HEK293 (cell line): Measurements from ENCODE around the gene SIAE.

Experiments
- CTCF ChIA-PET: fragments of 350-600 bp; formaldehyde crosslinking; extraction: SDS; loops from one replicate; lab custom pipeline; 2021; ENCODE audit warnings: antibody characterized with exemption; lab: Yijun Ruan, JAX
- POLR2A ChIA-PET: fragments of 300-600 bp; formaldehyde crosslinking; extraction: SDS; loops from one replicate; lab custom pipeline; 2020; ENCODE audit warnings: antibody characterized with exemption, inconsistent platforms; lab: Yijun Ruan, JAX
- H3K27ac ChIP-seq: fragments of 200-500 bp; sonication (Bioruptor generic); 2 replicates; pipeline ENCODE4 v1.5.1; 2014; ENCODE audit warnings: low read depth, low read length, control low read depth, inconsistent platforms; ENCODE audit errors: extremely low read depth
- H3K36me3 ChIP-seq, 2 experiments: fragments of 200-500 bp in 1 of 2; sonication (Bioruptor generic) in 1 of 2; 1 replicate in 1 of 2; 2 replicates in 1 of 2; pipeline ENCODE4 v1.5.1; 2014 to 2017; ENCODE audit warnings: inconsistent platforms in 2 of 2, low read length in 2 of 2; ENCODE audit not compliant: control insufficient read depth in 2 of 2, insufficient read depth in 1 of 2
- H3K4me1 ChIP-seq: fragments of 200-500 bp; sonication (Bioruptor generic); 2 replicates; pipeline ENCODE4 v1.5.1; 2014; ENCODE audit warnings: mild to moderate bottlenecking, low read length, inconsistent platforms; ENCODE audit not compliant: control insufficient read depth, insufficient read depth
- H3K4me3 ChIP-seq: 2 replicates; pipeline ENCODE4 v1.5.1; 2011; ENCODE audit warnings: low read depth, mild to moderate bottlenecking, control low read depth, low read length, moderate library complexity
- H3K9me3 ChIP-seq: fragments of 200-500 bp; sonication (Bioruptor generic); 2 replicates; pipeline ENCODE4 v1.5.1; 2014; ENCODE audit warnings: low read depth, low read length, inconsistent platforms; ENCODE audit not compliant: control insufficient read depth, insufficient read depth
- PRDM1 ChIP-seq: fragments of 450-650 bp; formaldehyde crosslinking; IDR thresholded peaks from 2 replicates; pipeline ENCODE4; 2016; ENCODE audit warnings: missing biosample characterization, missing genetic modification characterization
- YY1 ChIP-seq: fragments of 450-650 bp; formaldehyde crosslinking; IDR thresholded peaks from 2 replicates; pipeline ENCODE4 v1.5.1; 2018; ENCODE audit warnings: missing biosample characterization, missing genetic modification characterization
- ZBTB17 ChIP-seq: fragments of 450-650 bp; formaldehyde crosslinking; IDR thresholded peaks from 2 replicates; pipeline ENCODE4 v1.5.1; 2016; ENCODE audit warnings: missing biosample characterization, missing genetic modification characterization
- ZEB2 ChIP-seq: fragments of 450-650 bp; formaldehyde crosslinking; IDR thresholded peaks from 2 replicates; pipeline ENCODE4 v1.5.1; 2016; ENCODE audit warnings: missing biosample characterization, missing genetic modification characterization
- ZNF114 ChIP-seq: fragments of 450-650 bp; formaldehyde crosslinking; IDR thresholded peaks from 2 replicates; pipeline ENCODE4 v1.5.0; 2017; ENCODE audit warnings: missing biosample characterization, missing genetic modification characterization
- ZNF202 ChIP-seq: fragments of 450-650 bp; formaldehyde crosslinking; IDR thresholded peaks from 2 replicates; pipeline ENCODE4 v1.5.1; 2016; ENCODE audit warnings: missing biosample characterization, missing genetic modification characterization, borderline replicate concordance
- ZNF223 ChIP-seq: fragments of 450-650 bp; formaldehyde crosslinking; IDR thresholded peaks from 2 replicates; pipeline ENCODE4 v1.5.1; 2016; ENCODE audit warnings: missing biosample characterization, missing genetic modification characterization
- ZNF350 ChIP-seq: fragments of 450-650 bp; formaldehyde crosslinking; IDR thresholded peaks from 2 replicates; pipeline ENCODE4 v1.5.0; 2017; ENCODE audit warnings: missing biosample characterization, mild to moderate bottlenecking, missing genetic modification characterization
- ZNF560 ChIP-seq: fragments of 450-650 bp; formaldehyde crosslinking; IDR thresholded peaks from 2 replicates; pipeline ENCODE4 v1.5.1; 2017; ENCODE audit warnings: missing biosample characterization, missing genetic modification characterization, borderline replicate concordance
- ZNF626 ChIP-seq: fragments of 450-650 bp; sonication (Bioruptor Pico); formaldehyde crosslinking; IDR thresholded peaks from 2 replicates; pipeline ENCODE4 v1.5.1; 2018; ENCODE audit warnings: missing biosample characterization, missing genetic modification characterization, inconsistent platforms
- ZNF658 ChIP-seq: fragments of 450-650 bp; formaldehyde crosslinking; IDR thresholded peaks from 2 replicates; pipeline ENCODE4; 2016; ENCODE audit warnings: missing biosample characterization, missing genetic modification characterization
- ZNF776 ChIP-seq: fragments of 450-650 bp; formaldehyde crosslinking; IDR thresholded peaks from 2 replicates; pipeline ENCODE4 v1.5.0; 2017; ENCODE audit warnings: missing biosample characterization, missing genetic modification characterization, borderline replicate concordance
- ZNF785 ChIP-seq: fragments of 450-650 bp; formaldehyde crosslinking; IDR thresholded peaks from 2 replicates; pipeline ENCODE4 v1.5.1; 2016; ENCODE audit warnings: missing biosample characterization, missing genetic modification characterization
- ZSCAN30 ChIP-seq: fragments of 450-650 bp; IDR thresholded peaks from 2 replicates; pipeline ENCODE4 v1.5.1; 2018; ENCODE audit warnings: missing biosample characterization, mild to moderate bottlenecking, missing genetic modification characterization, moderate library complexity
- TF ChIP-seq, protein P1 (sequence below): fragments of 450-650 bp; formaldehyde crosslinking; IDR thresholded peaks from 2 replicates; pipeline ENCODE4 v1.5.1; 2016; ENCODE audit warnings: missing biosample characterization, missing genetic modification characterization
- TF ChIP-seq, protein P2 (sequence below): fragments of 450-650 bp; formaldehyde crosslinking; IDR thresholded peaks from 2 replicates; pipeline ENCODE4 v1.5.1; 2016; ENCODE audit warnings: missing biosample characterization, missing genetic modification characterization
- TF ChIP-seq, protein P3 (sequence below): fragments of 450-650 bp; formaldehyde crosslinking; IDR thresholded peaks from 2 replicates; pipeline ENCODE4 v1.5.1; 2016; ENCODE audit warnings: missing biosample characterization, missing genetic modification characterization

SIAE gene

DNA sequence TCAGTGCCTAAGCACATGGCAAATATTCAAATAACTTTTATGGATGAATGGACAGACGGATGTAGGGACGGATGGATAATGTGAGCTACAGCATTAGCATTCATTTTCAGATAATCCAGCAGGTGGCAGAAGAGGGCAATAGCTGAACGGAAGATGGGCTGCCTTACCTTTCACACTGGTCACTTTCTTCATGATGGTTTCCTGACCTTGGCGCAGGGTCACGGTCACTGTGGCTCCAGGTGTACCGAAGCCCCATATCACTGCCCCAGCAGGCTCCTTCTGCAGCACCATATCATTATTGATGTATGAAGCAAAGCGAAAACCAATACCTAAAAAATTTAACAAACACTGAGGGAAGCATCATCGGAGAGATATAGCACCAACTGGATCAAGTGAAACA lies 4.3 kb downstream of the SIAE start (continued):
- TF ChIP-seq, protein P1, sequence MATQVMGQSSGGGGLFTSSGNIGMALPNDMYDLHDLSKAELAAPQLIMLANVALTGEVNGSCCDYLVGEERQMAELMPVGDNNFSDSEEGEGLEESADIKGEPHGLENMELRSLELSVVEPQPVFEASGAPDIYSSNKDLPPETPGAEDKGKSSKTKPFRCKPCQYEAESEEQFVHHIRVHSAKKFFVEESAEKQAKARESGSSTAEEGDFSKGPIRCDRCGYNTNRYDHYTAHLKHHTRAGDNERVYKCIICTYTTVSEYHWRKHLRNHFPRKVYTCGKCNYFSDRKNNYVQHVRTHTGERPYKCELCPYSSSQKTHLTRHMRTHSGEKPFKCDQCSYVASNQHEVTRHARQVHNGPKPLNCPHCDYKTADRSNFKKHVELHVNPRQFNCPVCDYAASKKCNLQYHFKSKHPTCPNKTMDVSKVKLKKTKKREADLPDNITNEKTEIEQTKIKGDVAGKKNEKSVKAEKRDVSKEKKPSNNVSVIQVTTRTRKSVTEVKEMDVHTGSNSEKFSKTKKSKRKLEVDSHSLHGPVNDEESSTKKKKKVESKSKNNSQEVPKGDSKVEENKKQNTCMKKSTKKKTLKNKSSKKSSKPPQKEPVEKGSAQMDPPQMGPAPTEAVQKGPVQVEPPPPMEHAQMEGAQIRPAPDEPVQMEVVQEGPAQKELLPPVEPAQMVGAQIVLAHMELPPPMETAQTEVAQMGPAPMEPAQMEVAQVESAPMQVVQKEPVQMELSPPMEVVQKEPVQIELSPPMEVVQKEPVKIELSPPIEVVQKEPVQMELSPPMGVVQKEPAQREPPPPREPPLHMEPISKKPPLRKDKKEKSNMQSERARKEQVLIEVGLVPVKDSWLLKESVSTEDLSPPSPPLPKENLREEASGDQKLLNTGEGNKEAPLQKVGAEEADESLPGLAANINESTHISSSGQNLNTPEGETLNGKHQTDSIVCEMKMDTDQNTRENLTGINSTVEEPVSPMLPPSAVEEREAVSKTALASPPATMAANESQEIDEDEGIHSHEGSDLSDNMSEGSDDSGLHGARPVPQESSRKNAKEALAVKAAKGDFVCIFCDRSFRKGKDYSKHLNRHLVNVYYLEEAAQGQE (tag by site-specific recombination), result no peak
- TF ChIP-seq, protein P2, sequence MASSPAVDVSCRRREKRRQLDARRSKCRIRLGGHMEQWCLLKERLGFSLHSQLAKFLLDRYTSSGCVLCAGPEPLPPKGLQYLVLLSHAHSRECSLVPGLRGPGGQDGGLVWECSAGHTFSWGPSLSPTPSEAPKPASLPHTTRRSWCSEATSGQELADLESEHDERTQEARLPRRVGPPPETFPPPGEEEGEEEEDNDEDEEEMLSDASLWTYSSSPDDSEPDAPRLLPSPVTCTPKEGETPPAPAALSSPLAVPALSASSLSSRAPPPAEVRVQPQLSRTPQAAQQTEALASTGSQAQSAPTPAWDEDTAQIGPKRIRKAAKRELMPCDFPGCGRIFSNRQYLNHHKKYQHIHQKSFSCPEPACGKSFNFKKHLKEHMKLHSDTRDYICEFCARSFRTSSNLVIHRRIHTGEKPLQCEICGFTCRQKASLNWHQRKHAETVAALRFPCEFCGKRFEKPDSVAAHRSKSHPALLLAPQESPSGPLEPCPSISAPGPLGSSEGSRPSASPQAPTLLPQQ, result no peak
- no peak for TF ChIP-seq ZNF658 (tag by site-specific recombination)
- TF ChIP-seq ZNF114, result no peak
- TF ChIP-seq PRDM1 (tag by site-specific recombination), result peak; percentile 58; the same call in 1 of the 2 replicates
- 0 out of 2 replicates have a peak, but pooled peaks have one; percentile 32 for TF ChIP-seq ZEB2 (tag by site-specific recombination)

DNA sequence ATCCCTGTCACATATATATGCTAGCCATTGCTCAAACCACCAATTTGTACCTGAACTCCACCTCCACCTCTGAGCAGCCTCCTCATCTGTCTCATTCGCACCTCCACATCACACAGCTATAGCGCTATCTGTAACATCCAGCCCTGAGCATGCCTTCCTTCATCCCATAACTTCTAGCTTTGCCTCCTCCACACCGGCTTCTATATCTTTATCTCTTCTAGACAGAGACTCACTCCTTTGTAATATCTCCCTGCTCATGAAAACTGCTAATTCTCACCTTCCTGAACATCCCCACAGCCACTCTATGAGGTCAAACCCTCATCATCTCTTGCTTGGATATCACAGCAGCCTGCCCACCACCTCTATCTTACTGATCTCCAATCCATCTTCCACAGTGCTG lies 5.9 kb downstream of the SIAE start:
- Histone ChIP-seq H3K4me1 (no peaks in the 10 kb centered on the region; the same call in 1 of the 2 replicates), H3K27ac (no peak overlapping the region), H3K4me3 (no peak overlapping the region), H3K36me3 (peaks cover 0 to 5% of the 10 kb centered on the region in 2 experiments; a peak in 1 of 3 replicates), H3K9me3 (no peaks in the 10 kb centered on the region)
- TF ChIP-seq, protein P3, sequence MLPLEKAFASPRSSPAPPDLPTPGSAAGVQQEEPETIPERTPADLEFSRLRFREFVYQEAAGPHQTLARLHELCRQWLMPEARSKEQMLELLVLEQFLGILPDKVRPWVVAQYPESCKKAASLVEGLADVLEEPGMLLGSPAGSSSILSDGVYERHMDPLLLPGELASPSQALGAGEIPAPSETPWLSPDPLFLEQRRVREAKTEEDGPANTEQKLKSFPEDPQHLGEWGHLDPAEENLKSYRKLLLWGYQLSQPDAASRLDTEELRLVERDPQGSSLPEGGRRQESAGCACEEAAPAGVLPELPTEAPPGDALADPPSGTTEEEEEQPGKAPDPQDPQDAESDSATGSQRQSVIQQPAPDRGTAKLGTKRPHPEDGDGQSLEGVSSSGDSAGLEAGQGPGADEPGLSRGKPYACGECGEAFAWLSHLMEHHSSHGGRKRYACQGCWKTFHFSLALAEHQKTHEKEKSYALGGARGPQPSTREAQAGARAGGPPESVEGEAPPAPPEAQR (tag by site-specific recombination), result no peak
- TF ChIP-seq ZNF785 (tag by site-specific recombination) (no peak), ZNF626 (no peak), ZNF350 (no peak), ZNF223 (tag by site-specific recombination) (no peak), ZSCAN30 (tag by site-specific recombination) (no peak), YY1 (tag by site-specific recombination) (no peak), ZNF202 (tag by site-specific recombination) (no peak), ZNF560 (no peak), ZNF776 (tag by site-specific recombination) (no peak), ZBTB17 (tag by site-specific recombination) (no peak)
- TF ChIP-seq, protein P1 (tag by site-specific recombination), result no peak
- POLR2A ChIA-PET, result no interaction called here
- CTCF ChIA-PET, result interaction anchor here (0.9 to 1.4 kb wide), 2 partner anchors 126 to 169 kb away, joined by 3 read pairs; no protein-coding TSS in a partner anchor
